Suppressor macrophage treated with lipopolysaccharide for 4 hours (primary cell): ENCODE data around the gene PTGDS.

Experiments used
- DNase-seq: peaks from one replicate; pipeline ENCODE4 v3.0.0-alpha.2; 2020

Gene PTGDS

DNA sequence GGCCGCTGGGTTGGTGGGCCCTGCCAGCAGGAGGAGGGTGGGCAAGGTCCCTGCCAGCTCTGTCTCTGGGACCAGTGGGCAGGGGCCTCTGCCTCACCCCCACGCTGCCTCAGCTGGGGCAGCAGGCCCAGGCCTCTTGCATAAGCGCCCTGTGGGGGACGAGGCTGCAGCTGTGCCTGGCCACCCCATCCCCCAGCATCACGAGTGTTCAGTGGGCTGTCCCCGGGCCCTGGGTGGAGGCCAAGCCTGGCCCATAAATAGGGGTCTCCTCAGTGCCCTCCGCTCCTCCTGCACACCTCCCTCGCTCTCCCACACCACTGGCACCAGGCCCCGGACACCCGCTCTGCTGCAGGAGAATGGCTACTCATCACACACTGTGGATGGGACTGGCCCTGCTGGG is at the start of gene PTGDS:
PTGDS (plus strand) TSS at position 282 of the 400 bp plus-strand sequence; CDS start at position 357, 75 bp downstream.
- no peak for DNase-seq

DNA sequence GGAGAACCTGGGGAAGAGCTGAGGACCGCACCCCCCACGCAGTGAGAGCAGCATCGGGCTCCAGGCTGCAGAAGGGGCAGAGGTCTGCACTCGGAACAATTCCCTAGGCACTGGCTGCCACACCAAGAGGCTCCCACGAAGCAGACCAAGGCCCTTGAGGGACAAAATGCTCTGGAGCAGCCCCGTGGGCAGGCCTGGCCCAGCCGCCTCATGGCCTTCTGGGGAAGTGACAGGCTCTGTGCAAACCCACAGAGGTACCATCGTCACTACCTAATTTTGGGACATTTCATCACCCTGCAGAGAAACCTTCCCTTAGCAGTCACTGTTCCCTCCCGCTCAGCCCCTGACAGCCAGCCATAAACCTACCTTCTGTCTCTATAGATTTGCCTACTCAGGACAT is 48.7 kb upstream of the PTGDS start:
- DNase-seq = peak; percentile 75

DNA sequence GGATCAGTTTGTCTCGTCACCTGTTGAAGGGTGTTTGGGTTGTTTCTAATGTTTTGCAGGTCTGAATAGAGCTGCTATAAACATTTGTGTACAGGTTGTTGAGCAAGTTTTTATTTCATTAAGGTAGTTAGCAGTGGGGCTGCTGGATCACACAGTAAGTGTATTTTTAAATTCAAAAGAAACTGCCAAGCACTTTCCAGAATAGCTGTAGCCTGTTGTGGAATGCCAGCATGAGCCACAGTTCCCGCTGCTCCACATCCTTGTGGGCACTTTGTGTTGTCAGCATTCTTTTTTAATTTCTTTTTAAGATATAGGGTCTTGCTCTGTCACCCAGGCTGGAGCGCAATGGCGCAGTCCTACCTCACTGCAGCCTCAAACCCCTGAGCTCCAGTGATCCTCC is 47.3 kb upstream of the PTGDS start:
- no peak for DNase-seq

DNA sequence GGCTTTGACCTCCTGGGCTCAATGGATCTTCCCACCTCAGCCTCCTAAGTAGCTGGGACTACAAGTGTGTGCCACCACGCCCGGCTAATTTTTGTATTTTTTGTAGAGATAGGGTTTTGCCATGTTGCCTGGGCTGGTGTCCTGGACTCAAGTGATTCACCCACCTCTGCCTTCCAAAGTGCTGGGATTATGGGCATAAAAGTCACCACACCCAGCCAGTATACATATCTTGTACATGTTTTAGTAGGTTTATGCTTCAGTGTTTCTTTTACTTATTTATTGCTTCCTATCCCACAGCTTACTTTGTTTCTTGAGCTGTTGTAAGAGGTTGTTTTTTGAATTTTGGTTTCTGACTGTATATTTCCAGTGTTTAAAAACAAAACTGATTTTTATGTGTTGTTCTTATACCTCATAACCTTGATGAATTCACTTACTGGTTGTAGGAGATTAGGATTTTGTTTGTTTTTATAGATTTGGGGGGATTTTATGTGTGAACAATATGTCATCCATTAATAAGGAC is 45.6 kb upstream of the PTGDS start:
- DNase-seq = peak; percentile 43

DNA sequence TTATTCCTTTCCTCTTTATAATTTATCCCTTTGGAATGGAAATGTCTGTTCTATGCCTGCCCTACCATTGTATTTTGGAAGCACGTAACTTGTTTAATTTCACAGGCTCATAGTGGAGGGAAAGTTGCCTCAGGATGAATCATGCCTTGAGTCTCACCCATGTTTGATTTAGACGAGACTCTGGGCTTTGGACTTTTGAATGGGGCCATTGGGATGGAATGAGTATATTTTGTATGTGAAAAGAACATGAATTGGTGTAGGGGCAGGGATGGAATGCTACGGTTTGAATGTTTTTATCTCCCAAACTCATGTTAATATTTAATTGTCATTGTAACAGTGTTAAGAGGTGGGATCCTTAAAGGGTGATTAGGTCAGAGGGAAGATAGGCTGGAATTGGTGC is 43.0 kb upstream of the PTGDS start:
- DNase-seq = no peak

DNA sequence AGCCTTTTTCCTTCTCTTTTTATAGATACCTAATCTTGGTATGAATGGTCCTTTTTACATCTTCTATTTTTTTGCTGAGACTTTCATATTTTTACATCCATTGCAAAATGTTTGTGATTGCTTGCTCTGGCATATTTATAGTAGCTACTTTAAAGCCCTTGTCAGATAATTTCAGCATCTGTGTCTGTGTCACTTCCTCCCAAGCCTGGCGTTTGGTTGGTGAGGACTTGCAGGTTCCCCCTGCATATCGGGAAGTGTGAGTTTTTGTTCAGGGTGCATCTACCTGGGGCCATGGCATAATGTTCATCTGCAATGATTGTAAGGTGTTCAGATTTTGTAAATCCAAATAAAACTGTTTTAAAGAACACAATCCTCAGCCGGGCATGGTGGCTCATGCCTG is 41.7 kb upstream of the PTGDS start:
- DNase-seq = peak; percentile 32

DNA sequence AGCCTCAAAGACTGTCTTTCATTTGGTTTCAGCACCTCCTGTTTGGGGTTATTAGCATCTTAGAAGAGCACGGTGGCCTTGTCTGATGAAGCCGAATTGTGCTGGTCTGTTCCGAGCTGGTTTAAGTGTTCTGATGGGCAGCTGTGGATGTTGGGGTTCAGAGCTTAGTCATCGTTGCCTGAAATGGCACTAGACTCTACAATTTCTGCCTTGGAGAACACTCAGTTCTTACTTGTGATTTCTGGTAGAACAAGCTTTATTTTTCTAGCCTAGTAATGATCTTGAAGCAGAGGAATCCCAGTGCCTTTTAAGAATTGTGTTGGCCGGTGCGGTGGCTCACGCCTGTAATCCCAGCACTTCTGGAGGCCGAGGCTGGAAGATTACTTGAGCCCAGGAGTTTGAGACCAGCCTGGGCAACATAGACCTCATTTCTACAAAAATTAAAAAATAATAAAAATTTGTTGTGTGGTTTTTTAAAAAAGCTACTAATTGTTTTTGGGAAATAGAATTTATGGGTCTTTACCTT is 40.6 kb upstream of the PTGDS start:
- DNase-seq = no peak

DNA sequence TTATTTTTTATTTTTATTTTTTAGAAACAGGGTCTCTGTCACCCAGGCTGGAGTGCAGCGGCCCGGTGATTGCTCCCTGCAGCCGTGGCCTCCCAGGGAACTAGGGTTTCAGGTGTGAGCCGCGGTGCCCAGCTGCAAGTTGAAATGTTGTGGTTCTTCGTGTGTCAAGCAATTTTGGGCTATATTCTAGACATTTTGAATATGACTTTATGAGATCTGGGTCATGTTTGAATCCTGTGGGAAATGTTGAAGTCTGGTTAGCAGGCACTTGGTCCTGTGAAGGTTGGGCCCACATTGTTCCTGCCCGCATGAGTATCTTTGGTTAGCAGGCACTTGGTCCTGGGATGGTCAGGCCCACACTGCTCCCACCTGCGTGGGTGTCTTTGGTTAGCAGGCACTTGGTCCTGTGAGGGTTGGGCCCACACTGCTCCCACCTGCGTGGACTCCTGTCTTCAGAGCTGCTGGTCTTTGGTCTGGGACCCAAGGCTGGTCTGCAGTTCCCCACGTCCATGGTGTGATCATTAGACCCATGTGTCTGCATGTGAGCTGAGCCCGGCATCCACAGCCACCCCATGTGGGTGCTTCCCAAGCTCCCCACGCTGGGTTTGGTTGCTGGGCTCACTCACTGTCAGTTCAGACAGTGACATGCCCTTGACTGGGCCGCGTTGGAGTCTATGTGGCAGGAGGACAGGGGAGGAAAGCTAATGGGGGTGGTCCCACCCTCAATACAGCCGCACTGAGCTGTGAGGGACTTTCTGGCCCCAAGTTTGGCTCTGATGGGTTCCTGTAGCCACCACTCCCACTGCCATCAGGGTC is 39.9 kb upstream of the PTGDS start:
- DNase-seq = no peak

DNA sequence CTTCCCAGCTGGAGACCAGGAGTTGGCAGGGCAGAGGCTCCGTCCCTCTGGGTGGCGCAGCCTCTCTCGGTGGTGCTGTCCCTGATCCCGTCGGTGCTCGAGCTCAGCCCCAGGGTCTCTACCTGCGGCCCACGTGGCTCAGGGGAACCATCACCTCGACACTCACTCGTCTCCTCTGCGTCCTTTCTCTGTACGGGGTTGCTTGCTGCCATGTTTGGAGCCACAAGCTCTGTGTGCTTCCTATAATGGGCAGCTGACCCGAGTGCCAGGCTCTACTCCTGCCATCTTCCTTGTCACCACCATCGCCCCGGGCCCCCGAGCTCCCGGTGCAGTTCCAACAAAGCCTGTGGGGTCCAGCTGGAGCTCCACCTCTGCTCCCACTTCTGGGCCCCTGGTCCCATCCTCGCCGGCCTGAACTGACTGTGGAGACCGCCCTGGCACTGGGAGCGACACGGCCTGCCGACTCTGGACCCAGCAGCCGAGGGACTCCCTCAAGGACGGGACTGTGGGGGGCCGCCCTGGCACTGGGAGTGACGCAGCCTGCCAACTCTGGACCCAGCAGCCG is 37.8 kb upstream of the PTGDS start:
- DNase-seq = no peak

DNA sequence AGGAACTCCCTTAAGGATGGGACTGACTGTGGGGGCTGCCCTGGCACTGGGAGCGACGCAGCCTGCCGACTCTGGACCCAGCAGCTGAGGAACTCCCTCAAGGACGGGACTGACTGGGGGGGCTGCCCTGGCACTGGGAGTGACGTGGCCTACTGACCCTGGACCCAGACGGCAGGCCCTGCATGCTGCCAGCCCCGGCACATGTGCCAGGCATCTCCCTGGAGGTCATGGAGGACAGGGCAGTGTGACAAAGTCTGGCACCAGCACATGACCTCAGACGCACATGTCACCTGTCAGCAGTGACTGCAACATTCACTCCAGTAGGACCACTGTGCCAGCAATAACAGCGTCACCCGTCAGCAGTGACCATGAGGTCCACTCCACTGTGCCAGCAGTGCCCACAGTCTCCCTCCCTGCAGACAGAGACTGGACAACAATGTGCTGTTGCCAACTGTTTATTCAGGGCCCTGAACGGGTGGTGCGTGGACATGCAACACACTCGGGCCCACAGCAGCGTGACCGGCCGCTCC is 37.2 kb upstream of the PTGDS start:
- DNase-seq = no peak

DNA sequence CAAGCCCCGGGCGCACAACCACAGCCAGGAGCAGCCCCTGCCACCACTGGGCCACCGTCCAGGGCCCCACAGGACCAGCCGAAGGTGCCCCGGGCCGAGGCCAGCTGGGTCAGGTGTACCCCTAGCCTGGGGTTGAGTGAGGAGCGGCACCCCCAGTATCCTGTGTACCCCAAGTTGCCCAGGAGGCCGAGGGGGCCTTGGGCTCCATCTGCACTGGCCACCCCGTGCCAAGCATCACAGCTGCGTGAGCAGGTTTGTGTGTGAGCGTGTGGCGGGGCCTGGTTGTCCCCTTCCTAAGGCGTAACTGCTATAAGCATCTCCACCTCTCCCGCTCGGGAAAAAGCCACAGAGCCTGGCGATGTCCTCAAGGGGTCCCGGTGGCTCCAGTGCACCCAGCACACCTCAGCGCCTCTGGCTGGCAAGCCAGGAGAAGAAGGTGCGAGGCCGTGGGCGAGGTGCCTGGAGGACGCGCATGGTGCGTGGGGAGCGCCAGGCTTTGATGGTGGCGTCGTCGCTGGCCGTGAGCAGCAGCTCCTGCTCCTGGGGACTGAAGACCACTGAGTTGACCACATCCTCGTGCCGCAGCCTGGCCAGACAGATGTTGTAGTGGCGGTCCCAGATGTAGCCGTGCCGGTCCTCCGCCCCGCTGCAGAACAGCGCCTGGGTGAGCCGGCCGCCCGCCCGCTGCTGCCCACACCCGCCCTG is 36.6 kb upstream of the PTGDS start:
- no peak for DNase-seq

DNA sequence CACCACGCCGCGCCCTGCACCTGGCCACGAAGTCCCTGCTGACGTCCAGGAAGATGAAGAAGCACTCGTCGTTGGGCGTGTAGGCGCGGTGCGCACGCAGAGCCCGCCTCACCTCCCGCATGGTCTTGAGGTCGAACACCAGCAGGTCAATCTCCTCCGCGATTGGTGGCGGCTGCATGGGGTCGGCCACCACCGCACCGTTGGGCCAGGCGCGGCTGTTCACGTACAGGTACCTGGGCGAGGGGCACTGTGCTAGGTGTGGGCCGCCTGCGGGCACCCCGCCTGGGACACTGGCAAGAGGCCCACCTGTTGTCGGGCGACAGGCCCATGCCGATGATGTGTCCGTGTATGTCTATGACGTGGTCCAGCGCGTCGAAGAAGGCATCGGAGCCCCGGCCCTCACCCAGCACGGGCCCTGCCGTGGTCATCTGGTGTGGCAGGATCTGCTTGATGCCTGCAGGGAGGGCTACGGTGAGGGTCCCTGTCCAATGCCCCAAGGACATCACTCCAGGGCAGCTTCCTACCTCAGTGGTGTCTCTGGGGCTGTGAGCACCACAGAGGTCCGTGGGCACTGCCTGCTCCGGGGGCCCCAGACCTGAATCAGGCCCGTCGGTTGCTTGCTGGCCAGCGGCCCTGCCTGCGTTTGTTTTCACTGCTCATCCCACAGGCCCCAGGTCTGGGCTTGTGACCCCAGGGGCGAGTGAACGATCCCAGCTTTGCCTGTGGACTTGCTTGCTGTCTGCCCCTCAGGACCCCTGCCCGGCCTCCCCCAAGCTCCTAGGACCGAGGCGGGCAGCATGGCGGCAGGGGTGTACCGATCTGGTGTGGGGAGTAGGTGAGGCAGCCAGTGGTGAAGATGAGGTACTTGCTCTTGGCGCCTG is 35.8 kb upstream of the PTGDS start:
- DNase-seq = no peak

DNA sequence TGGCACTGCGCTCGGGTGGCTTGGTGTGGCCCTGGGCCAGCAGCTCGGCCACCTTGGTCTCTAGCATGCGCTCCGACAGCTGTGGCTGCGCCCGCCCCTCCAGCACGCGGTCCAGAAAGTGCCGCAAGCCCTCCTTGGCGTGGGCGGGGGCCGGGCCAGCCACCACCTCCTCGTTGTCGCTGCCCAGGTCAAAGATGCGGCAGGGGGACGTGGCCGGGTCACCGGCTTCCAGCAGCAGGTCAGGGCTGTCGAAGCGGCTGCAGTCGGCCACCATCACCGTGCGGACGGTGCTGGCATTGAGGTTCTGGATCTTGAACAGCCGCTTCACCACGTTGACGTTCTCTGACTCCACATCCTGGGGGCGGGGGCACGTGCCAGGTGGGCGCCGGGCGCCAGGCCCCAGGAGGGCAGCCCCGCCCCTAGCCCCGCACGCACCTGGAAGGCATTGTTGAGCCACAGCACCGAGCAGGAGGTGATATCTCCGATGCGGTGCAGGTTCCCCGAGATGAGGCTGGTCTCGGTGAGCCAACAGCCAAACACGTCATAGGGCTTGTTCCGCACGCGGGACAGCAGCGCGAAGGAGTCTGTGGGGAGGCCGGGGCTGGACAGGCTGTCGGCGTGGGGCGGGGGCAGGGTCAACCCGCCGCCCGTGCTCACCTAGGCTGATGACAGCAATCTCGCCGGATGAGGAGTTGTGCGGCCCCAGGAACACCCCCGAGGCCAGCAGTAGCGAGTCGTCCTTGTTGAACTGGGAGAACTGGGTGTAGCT is 35.0 kb upstream of the PTGDS start:
- DNase-seq = no peak

DNA sequence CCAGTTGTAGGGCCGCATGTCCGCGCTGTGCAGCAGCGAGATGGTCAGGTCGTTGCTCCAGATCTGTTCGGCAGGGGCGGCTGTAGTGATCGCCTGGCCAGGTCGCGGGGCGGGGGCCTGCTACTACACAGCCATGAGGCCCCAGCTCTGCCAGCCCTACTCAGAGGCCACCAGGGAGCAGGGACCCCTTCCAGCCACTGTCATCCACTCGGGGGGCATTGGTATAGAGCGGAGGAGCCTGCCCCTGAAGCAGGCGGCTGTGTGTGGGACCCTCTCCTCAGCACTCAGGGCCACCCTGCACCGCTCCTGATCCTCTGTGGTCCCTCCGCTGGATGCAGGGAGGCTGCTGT is 34.4 kb upstream of the PTGDS start:
- DNase-seq = no peak

DNA sequence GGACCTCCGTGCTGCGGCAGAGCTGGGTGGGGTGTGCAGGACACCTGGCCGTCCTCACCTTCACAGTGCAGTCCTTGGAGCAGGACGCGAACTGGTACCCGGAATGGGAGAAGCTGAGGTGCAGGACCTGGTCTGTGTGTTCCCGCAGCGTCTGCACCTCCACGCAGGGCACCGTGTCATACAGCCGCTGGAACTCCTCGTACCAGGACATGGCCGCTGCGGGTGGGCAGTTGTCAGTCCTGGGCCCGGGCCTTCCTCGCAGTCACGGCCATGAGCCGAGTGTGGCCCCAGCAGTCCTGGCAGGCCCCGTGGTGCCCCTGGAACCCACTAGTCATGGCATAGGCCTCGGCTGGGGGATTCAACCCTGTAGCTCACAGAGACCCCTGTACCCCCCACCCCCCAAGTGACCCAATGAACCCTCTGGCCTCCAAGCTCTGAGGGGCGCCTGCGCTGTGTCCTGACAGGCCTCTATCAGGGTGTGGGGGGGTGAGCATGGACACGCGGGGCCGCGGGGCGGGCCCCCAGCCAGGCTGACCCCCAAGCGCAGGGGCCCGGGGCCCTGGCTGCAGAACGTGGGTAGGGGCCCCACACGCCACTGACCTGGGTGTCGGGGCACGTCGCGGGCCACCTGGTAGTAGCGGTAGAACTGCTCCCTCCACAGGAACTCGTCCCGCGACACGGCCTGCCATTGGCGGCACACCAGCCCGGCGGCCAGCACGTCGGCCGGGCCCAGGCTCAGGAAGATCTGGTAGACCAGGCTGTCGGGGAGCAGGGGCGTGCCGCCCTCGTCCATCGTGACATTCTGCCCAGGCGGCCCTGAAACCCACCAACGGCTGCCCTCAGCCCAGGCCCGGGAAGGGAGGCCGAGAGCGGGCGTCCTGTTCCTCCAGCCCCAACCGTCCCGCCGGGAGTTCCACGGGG is 33.8 kb upstream of the PTGDS start:
- DNase-seq = peak; percentile 32

DNA sequence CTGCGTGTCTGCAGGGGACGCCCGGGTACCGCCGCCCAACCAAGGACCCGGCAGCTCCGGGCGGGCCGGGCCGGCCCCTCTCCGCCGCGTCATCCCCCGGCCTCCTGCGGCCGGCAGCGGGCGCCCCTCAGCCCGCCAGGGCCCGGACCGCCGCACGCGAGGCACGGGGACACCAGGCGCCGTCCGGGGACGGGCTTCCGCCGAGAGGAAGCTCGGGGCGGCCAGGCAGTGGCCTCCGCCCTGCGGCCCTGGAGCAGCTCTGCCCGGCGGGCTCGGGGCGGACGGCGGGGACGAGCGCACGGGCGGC is 33.1 kb upstream of the PTGDS start:
- DNase-seq = peak; percentile 73

DNA sequence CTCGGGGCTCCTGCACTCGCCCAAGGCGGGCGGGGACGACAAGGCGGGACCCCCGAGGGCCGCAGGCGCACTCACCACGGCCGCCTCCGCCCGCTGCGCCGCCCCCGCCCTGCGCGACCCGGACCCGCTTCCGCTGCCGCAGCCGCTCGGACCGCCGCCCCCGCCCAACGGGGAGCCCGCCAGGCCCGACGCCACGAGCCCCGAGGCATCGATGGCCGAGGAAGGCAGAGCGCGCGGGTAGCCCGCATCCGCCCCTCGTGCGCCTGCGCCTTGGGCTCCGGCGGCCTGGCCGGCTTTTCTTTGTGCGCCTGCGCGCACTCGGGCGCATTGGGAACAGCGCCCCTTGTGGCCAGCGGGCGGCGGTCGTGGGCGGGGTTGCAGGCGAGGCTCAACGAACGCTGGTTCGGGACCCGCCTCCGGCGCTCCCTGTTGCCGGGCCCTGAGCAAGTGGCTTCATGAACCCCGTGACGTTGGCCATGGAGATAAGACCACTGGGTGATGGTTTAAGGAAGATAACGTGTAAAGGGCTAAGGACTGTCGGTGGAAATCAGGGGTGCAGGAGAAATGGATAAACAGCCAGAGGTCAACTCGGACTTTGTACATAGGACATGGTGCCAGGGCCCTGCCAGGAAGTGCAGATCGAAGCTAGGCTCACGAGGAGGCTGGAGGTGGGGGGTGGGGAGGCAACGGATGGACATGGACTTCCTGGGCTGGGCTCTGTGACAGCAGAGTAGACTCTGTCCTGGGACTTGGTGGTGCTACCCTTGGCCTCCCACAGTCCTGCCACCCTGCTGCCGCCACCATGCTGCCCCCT is 32.6 kb upstream of the PTGDS start, which contains the start of the genes C8G and FBXW5:
C8G (plus strand) TSS at position 725 of the 814 bp plus-strand sequence; CDS start at position 803, 78 bp downstream.
FBXW5 (minus strand) TSS at position 220 of the 814 bp plus-strand sequence. CDS start 655 bp downstream, outside the sequence.
- DNase-seq = peak; percentile 99

DNA sequence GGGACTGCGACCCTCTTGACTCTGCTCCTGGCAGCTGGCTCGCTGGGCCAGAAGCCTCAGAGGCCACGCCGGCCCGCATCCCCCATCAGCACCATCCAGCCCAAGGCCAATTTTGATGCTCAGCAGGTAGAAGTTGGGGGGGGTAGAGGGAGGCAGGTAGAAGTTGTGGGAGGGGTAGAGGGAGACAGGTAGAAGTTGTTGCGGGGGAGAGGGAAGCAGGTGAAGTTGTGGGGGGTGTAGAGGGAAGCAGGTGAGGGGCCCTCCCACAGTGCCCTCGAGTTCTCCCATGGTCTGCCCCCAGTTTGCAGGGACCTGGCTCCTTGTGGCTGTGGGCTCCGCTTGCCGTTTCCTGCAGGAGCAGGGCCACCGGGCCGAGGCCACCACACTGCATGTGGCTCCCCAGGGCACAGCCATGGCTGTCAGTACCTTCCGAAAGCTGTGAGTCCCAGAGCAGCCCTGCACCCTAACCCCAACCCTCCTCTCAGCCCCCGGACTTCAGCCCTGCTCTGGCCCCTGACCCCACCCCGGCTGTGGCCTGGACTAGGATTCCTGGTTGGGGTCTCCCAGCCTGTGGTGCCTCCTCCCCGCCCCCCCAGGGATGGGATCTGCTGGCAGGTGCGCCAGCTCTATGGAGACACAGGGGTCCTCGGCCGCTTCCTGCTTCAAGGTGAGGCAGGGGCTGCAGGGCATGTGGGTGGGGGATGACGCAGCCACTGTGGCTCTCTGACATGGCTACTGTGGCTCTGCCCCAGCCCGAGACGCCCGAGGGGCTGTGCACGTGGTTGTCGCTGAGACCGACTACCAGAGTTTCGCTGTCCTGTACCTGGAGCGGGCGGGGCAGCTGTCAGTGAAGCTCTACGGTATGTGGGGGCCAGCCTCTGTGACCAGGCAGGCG is 31.7 kb upstream of the PTGDS start:
- DNase-seq = no peak
